Coronary artery (tissue), 2 donors: ENCODE measurements around the gene OSBPL9.

ENCODE experiments used
- DNase-seq: peaks from one replicate; pipeline ENCODE4 v3.0.0-alpha.2; 2017; ENCODE audit warnings: low spot score
- H3K27ac ChIP-seq, 2 donors: fragments of 200-600 bp; sonication (generic); one replicate each; pipeline ENCODE4 v1.5.1; 2016 to 2019
- H3K4me3 ChIP-seq: fragments of 200-600 bp; sonication (generic); 2 replicates; pipeline ENCODE4 v1.5.1; 2016; ENCODE audit warnings: mild to moderate bottlenecking, moderate library complexity
- TF ChIP-seq, protein P1 (sequence below): fragments of 200-600 bp; sonication (generic); IDR thresholded peaks from one replicate; pipeline ENCODE4 v1.5.1; 2019; ENCODE audit warnings: antibody characterized with exemption

OSBPL9 gene

DNA sequence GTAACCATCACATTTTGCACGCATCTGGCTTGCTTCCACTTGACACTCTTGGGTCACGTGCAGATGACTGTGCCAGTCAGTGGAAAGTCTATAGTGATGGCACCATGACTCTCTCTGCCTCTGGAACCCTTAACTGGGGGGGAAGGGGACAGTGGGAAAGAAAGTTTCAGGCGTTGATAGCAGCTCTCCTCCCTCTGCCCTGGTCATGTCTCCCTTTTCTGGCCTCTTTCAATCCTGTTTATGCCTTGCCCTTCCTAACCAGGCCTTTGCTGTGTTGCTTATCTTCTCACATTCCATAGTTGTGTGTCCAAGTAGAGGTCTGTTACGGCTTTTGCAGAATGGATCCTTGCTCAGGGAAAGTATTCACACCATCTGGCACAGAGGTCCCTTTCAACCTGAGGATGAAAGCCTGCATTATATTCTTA is 168.1 kb downstream of the OSBPL9 start:
- no peak for DNase-seq
- peak overlapping the region in 1 of 2 donors; percentile 47 for H3K27ac ChIP-seq

DNA sequence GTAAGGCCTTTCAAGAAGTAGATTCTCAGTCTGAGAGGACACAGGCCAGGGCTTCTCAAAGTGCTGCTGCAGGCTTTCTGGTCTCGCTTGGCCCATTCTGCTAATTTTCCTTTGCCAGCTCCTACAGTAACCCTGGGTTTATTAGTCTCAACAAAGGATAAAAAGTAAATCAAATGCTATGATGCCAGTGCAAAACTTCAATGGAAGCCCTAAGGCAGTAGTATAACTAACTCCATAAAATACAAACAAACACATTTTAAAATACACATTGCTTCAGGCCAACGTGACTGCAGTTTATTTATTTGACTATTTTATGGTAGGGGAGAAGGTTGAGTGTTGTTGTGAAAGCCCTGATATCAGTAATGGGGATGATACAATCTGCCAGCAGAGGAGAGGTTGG is 172.0 kb downstream of the OSBPL9 start:
- TF ChIP-seq, protein P1, sequence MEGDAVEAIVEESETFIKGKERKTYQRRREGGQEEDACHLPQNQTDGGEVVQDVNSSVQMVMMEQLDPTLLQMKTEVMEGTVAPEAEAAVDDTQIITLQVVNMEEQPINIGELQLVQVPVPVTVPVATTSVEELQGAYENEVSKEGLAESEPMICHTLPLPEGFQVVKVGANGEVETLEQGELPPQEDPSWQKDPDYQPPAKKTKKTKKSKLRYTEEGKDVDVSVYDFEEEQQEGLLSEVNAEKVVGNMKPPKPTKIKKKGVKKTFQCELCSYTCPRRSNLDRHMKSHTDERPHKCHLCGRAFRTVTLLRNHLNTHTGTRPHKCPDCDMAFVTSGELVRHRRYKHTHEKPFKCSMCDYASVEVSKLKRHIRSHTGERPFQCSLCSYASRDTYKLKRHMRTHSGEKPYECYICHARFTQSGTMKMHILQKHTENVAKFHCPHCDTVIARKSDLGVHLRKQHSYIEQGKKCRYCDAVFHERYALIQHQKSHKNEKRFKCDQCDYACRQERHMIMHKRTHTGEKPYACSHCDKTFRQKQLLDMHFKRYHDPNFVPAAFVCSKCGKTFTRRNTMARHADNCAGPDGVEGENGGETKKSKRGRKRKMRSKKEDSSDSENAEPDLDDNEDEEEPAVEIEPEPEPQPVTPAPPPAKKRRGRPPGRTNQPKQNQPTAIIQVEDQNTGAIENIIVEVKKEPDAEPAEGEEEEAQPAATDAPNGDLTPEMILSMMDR, result no peak
- no peak for DNase-seq
- no peak overlapping the region for H3K27ac ChIP-seq
- H3K4me3 ChIP-seq, result no peak overlapping the region

More for the DNA sequence above, 168.1 kb downstream of the OSBPL9 start:
- H3K4me3 ChIP-seq, result no peak overlapping the region
- TF ChIP-seq, protein P1, result no peak

DNA sequence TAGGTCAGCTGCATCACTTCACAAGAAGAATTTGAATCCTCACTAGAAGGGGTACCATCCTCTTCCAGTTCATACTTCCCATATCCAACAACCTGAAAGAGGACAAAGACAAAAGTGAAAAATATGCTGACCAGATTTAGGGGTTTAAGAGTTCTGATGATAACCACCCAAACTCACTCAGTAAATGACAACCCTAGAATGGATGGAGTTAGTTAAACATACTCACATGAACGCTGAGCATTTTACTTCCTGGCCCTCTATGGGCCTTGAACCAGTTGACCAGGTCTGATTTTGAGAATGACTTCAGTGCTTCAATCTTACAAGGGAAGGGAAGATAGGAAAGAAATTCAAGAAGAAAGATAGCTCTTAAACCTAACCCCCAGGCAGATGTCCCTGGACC is 172.4 kb downstream of the OSBPL9 start:
- DNase-seq, result no peak
- TF ChIP-seq, protein P1, result no peak
- H3K27ac ChIP-seq, result no peak overlapping the region
- no peak overlapping the region for H3K4me3 ChIP-seq

DNA sequence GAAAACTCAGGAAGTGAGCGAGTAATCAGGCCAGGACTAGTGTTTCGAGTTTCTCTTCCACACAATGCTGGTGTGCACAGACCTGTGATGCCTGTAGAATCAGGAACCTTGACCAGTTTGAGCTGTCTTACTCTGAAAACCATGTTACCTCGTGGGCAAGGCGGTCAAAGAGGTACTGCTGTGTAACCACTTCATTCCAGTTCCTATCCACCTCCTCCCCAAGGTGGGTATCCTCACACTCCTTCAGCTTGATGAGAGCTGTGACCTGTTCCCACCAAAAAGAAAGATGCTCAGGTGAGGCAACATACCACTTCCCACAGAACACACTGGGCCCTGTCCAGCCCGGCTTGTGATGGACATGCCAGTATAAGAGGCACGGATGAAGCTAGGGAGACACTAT is 173.5 kb downstream of the OSBPL9 start:
- no peak for DNase-seq
- Histone ChIP-seq H3K4me3 (no peak overlapping the region), H3K27ac (no peak overlapping the region)
- TF ChIP-seq, protein P1, result no peak

DNA sequence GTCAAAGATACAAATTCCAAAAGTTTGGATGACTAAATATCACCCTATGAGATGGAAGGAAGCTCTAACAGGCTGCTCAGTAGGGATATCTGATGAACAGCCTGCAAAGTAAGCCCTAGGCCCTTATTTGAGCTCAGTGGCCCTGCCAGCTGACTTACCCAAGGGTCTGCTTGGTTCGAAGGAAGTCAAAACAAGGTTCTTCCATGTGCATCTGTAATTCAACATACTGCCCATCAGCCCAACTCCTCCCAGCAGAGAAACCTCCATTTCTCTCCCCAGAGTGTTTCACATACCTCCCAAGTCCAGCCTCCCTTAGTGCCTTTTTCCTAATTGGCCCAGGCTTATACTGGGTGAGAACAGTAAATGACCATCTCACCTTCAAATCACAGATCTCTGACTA is 175.0 kb downstream of the OSBPL9 start:
- no peak for DNase-seq
- TF ChIP-seq, protein P1, result no peak
- Histone ChIP-seq H3K4me3 (no peak overlapping the region), H3K27ac (no peak overlapping the region)

DNA sequence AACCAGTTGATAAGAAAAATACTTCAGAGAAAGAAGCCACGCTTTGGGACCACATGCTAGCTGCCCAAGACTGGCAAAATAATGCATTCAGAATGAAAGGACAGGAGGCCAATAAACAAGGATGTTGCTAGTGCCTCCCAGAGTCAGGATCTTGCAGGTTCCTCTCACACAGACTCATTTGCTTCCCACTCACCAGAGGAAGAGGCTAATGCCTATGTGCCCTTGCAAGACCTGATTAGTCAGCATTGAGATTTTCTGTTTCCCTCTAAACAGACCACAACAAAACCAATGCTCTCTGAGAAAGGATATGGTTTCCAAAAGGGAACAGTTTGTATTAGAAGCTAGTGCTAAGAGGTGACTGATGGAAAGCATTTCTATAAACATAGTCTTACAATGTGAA is 176.0 kb downstream of the OSBPL9 start:
- H3K27ac ChIP-seq, result no peak overlapping the region
- no peak overlapping the region for H3K4me3 ChIP-seq
- no peak for DNase-seq
- TF ChIP-seq, protein P1, result no peak

DNA sequence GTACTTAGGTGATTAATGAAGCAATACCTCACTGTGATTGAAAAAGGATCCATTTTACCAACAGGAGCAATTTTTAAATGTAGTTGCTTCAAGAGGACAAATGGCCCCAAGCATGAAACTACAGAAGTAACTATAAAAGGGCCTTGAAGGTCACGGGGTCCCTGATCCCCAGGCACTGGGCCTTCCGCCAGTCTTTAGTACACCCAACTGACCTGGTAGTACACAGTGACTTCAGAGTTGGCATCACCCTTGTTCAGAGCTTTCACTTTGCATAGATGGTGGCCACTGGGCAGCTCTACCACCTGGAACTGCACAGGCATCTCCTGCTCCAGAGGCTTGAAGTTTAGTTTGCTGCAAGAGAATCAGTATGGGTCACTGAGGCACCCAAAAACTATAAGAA is 177.4 kb downstream of the OSBPL9 start:
- Histone ChIP-seq H3K27ac (no peak overlapping the region), H3K4me3 (no peak overlapping the region)
- TF ChIP-seq, protein P1, result no peak
- DNase-seq, result no peak
